ENCODE results near the gene G6PC2.
A peak's percentile ranks its signal among the peaks of the same experiment; 100 is the strongest.

The G6PC2 gene

DNA sequence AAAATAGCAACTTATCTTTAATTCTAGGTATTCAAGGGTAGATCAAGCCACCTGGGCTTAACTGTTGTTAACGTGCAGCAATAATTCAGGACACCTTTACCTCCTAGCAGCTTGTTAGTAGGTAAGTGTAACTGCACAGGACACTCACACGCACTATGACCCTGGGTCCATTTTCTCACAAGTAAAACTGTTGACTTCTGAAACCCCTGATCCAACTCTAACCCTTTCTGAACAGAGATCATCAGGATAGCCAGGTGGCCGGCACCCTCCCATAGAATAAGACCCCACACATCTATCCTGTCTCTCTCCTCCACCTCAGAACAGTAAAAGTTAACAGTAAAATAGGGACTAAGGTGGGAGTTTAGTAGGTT lies 11.5 kb upstream of the G6PC2 start:
- no peaks in the 10 kb centered on the region for H3K9me3 ChIP-seq
- TF ChIP-seq, protein P1, sequence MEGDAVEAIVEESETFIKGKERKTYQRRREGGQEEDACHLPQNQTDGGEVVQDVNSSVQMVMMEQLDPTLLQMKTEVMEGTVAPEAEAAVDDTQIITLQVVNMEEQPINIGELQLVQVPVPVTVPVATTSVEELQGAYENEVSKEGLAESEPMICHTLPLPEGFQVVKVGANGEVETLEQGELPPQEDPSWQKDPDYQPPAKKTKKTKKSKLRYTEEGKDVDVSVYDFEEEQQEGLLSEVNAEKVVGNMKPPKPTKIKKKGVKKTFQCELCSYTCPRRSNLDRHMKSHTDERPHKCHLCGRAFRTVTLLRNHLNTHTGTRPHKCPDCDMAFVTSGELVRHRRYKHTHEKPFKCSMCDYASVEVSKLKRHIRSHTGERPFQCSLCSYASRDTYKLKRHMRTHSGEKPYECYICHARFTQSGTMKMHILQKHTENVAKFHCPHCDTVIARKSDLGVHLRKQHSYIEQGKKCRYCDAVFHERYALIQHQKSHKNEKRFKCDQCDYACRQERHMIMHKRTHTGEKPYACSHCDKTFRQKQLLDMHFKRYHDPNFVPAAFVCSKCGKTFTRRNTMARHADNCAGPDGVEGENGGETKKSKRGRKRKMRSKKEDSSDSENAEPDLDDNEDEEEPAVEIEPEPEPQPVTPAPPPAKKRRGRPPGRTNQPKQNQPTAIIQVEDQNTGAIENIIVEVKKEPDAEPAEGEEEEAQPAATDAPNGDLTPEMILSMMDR (IDR thresholded peaks at IDR 0.05), result no peak
- no peaks in the 10 kb centered on the region for H3K27me3 ChIP-seq
- DNase-seq, result no peak
- no peaks in the 10 kb centered on the region for H3K36me3 ChIP-seq
- peaks cover 0 to 12% (median 6%) of the 10 kb centered on the region in 4 donors for H3K4me1 ChIP-seq
- H3K27ac ChIP-seq, result no peak overlapping the region
- intact Hi-C loops (cut with DNase I; ENCODE audit: low total_unique reads), result no loop called here
- H3K4me3 ChIP-seq, result peak overlapping the region; percentile 47 to 59

DNA sequence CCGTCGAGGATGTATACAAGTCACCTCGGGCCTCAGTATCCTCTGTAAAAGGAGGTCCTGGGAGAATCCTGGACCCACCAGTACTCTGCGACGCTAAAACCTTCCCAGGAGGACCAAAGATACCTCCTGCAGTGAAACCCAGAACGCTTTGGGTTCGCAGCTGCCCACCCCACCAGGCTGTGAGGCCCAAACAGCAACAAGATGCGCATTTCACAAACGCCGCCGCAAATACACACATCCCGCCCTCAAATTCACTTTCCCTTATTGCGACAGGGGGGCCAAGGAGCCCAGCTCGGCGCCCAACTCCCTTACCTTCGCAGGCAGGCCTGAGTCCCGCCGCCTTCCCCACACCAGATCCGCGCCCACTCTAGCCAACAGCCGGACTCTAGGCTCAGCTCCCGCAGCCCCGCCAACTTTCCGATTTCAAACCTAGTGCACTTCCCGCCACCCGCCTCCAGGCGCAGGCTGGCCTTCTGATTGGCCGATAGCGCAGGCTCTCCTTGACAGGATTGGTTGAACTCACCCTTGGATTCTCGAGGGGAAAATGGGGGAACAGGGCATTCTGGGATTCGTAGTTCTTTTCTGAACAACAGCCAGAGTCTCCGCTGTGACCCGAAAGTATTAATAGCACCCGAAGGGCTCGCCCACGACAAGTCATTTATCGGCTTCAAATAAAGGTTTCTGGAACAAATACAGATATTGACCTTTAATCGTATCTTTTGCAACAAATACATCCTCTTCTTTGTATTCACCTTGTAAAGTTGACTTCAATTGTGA lies 10.9 kb upstream of the G6PC2 start, which contains the start of gene SPC25:
TSS of gene SPC25 (minus strand) at position 425 of the 777 bp plus-strand sequence. CDS start 911 bp downstream, outside the sequence.
- intact Hi-C loops (cut with DNase I; ENCODE audit: low total_unique reads), result no loop called here
- Histone ChIP-seq H3K27ac (no peak within 1 kb of the TSS), H3K9me3 (no peaks in the 10 kb centered on the region), H3K4me1 (peaks cover 0 to 12% (median 6%) of the 10 kb centered on the region in 4 donors), H3K36me3 (no peaks in the 10 kb centered on the region), H3K4me3 (peak within 1 kb of the TSS; percentile 47 to 59), H3K27me3 (no peaks in the 10 kb centered on the region)
- DNase-seq, result peak; percentile 80 to 89
- TF ChIP-seq, protein P1 (IDR thresholded peaks at IDR 0.05), result peak; percentile 8 to 20

DNA sequence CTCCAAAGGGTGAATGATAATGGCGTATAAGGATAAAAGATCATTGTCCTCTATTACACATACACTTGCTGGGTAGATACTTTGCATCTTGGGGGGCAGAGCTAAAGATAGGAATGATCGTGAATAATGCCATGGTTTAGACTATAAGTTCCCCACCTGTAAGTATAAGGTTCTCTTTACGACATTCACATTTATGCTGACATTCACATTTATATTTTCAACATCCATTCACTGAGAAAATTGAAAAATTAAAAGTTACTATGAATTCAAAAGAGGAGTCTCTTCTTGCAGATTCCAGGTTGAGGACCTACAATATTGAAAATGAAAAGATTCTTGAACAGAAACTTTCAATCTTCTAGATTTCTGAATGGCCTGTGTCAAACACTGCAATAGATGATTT lies 8.8 kb upstream of the G6PC2 start:
- DNase-seq, result no peak
- H3K27me3 ChIP-seq, result no peaks in the 10 kb centered on the region
- H3K4me1 ChIP-seq, result peaks cover 0 to 12% (median 6%) of the 10 kb centered on the region in 4 donors
- intact Hi-C loops (cut with DNase I; ENCODE audit: low total_unique reads), result no loop called here
- H3K4me3 ChIP-seq, result no peak overlapping the region
- TF ChIP-seq, protein P1 (IDR thresholded peaks at IDR 0.05), result no peak
- no peak overlapping the region for H3K27ac ChIP-seq
- no peaks in the 10 kb centered on the region for H3K9me3 ChIP-seq
- no peaks in the 10 kb centered on the region for H3K36me3 ChIP-seq

DNA sequence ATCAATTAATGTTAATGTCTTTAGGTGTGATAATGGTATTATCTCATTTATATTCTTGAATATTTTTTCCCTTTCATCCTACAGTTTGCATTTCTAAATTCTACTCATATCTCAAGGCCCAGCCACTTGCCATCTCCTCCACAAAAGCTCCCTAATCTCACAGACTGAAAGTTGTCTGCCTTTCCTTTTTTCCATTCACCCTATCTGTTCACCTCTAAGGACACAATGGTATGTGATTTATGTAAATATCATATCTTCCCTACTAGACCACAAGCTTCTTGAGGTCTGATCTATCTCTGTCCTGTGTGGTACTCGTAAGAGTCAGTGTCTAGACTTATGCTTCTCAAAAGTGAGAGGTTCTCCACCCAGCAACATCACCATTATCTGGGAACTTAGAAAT lies 7.0 kb upstream of the G6PC2 start:
- no peaks in the 10 kb centered on the region for H3K27me3 ChIP-seq
- no peak overlapping the region for H3K4me3 ChIP-seq
- DNase-seq, result no peak
- intact Hi-C loops (cut with DNase I; ENCODE audit: low total_unique reads), result no loop called here
- TF ChIP-seq, protein P1 (IDR thresholded peaks at IDR 0.05), result no peak
- peaks cover 0 to 12% (median 6%) of the 10 kb centered on the region in 4 donors for H3K4me1 ChIP-seq
- H3K27ac ChIP-seq, result no peak overlapping the region
- no peaks in the 10 kb centered on the region for H3K9me3 ChIP-seq
- H3K36me3 ChIP-seq, result no peaks in the 10 kb centered on the region

DNA sequence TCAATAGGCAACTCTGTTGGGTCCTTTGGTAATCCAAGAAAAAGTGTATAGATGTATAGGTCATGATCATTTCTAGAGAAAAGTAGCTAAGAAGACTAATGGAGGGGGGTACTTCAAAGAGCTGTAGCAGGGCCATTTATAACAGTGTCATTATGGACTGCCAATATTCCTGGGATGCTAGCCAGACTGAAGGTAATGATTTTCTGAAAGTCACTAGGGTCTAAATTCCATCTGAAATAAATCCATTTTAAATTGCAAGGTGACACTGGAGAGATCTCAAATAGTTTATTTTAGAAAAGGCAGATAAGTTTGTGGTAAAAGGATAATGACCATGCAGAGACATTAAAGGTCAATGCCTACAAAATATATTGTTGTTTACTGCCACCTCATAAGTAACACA lies 6.4 kb upstream of the G6PC2 start:
- DNase-seq, result no peak
- Histone ChIP-seq H3K27ac (no peak overlapping the region), H3K4me3 (no peak overlapping the region), H3K9me3 (no peaks in the 10 kb centered on the region), H3K4me1 (peaks cover 0 to 11% (median 6%) of the 10 kb centered on the region in 4 donors), H3K27me3 (no peaks in the 10 kb centered on the region), H3K36me3 (no peaks in the 10 kb centered on the region)
- intact Hi-C loops (cut with DNase I; ENCODE audit: low total_unique reads), result no loop called here
- TF ChIP-seq, protein P1 (IDR thresholded peaks at IDR 0.05), result no peak

Data from tibial artery (tissue), 4 donors.